GM19023 (cell line): ENCODE data around the gene CARMIL1.

Experiments
- ATAC-seq: cut with Tn5 transposase; IDR thresholded peaks from one replicate; pipeline ENCODE4 v1.9.1; 2021; ENCODE audit warnings: mild to moderate bottlenecking, moderate library complexity; ENCODE audit not compliant: unreplicated experiment

Gene CARMIL1

GRCh38 chr6:25639653-25640052 lies 360.5 kb downstream of the CARMIL1 start:
- no peak for ATAC-seq

DNA sequence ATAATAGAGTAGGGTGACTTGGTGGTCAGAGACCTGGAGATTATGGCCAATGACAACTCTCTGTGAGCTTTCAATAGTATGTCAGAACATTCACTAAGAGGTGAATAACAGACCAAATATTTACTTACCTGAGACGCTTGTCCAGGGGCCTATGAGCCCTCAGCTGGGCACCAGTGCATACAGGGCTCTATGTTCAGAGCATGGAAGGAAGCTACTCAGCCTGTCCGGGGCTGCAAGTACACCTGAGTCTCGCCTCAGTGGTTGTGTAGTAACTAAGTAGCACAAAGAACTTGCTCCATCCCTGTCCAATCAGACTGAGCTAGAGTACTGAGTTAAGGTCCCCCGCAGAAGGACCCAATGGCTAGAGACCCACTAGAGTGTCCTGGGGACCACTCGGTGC lies 361.3 kb downstream of the CARMIL1 start:
- ATAC-seq, result no peak

DNA sequence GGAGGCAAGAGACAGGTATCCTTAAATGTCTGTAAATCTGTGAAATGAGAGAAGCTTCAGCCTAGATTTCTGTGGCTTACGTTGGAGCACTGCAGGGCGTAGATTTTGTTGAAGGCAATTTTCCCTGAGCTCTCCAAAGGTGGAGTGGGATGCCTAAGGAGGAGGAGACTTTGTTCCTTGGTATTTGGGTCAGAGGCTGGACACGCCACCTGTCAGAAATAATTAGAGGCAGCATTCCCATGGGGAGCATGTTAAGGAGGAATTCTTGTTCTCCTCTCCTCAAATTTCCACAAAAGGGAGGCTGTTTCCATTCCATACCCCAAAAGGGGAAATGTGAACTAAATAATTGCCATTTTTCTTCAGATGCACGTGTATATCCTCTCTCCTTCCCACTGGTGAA lies 361.7 kb downstream of the CARMIL1 start:
- ATAC-seq, result no peak

GRCh38 chr6:25641377-25641776 lies 362.2 kb downstream of the CARMIL1 start:
- no peak for ATAC-seq

DNA sequence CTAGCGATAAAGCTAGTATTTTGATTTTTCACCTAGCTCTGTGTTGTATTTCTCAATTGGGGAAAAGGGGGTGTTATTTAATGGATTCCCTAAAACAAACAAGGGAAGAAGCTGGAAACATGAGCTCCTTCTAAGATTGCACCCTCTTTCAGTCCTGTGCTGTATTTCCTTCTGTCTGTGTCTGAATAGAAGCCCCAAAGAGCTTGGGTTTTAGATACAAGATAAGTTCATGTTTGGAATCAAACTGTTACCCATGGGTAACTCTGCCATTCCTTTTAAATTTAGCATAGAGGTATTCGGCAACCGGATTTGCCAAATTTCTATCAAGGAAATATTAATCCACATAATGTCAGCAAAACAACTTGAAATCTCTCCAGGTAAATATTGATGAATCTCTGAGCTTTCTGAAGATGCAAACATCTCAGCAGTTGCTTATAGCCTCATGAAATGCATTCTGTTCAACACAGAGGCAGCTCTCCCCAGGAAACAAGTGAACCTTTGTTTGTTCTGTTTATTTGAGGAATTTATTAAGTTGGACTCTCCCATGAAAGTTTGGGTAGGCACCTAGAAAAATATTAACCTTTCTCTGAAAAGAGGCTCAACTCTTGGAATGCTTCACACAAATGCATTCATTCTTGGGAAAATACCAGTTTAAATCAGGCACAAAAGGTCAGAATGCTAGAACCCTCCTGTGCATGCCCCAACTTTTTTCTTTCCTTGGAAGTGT lies 362.9 kb downstream of the CARMIL1 start:
- no peak for ATAC-seq

- no peak for ATAC-seq
These were observed 363.6 kb downstream of the CARMIL1 start for GRCh38 chr6:25642667-25643328.

DNA sequence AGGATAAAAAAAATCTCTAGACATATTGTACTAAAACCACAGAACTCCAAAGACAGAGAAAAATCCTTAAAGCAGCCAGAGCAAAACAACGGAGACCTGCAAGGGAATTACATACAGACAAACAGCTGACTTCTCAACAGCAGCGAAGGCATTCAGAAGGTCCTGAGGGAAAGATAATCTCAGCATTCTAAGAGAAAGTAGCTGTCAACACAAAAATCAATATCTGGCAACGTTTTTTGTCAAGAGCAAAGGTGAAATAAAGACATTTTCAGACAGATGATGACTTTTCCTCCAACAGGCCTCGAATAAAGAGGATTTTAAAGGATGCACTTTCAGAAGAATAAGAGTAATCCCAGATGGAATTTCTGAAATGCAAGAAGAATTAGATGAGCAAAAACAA lies 366.7 kb downstream of the CARMIL1 start:
- ATAC-seq, result no peak

- ATAC-seq, result no peak
These were observed 370.4 kb downstream of the CARMIL1 start for GRCh38 chr6:25649611-25650010.

DNA sequence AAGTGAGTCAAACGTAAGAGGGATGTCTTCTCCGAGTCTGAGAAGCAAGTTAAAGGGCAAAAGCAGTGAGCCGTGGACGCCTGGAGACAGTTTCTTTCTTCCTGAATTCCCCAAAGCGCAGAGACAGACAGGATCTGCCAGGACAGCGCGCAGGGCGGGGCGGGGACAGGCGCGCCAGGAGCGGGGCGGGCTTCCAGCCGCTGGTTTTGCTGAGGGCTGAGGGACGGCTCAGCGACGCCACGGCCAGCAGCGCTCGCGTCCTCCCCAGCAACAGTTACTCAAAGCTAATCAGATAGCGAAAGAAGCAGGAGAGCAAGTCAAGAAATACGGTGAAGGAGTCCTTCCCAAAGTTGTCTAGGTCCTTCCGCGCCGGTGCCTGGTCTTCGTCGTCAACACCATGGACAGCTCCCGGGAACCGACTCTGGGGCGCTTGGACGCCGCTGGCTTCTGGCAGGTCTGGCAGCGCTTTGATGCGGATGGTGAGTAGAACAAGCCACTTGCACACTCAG lies 372.9 kb downstream of the CARMIL1 start, which contains the start of gene SCGN:
Gene SCGN, plus strand, starts transcription at position 209 of the 509 bp plus-strand sequence. Its CDS starts 189 bp downstream, at position 398.
- no peak for ATAC-seq

DNA sequence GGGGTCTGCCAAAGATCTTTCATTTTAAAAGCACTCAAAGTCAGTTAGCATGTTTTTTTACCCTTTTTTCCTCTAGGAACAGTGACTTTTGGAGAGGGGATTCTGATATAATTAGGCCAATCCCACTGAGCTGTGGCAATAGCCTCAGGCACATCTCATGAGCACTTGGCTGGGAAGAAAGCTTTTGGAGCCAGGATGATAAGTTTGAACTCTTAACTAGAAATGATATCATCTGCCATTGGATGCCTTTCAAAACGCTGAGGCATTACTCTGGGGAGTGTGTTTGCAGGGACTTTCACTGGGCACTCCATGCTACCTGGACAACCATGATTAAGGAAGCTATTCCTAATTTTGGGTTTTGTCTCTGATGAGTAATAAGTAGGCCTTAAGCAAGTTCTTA lies 376.5 kb downstream of the CARMIL1 start:
- ATAC-seq, result no peak

- no peak for ATAC-seq
These were observed 380.6 kb downstream of the CARMIL1 start for GRCh38 chr6:25659633-25660368.

- ATAC-seq, result no peak
These were observed 381.3 kb downstream of the CARMIL1 start for GRCh38 chr6:25660512-25660911.

- ATAC-seq, result no peak
These were observed 382.1 kb downstream of the CARMIL1 start for GRCh38 chr6:25661129-25661779.

DNA sequence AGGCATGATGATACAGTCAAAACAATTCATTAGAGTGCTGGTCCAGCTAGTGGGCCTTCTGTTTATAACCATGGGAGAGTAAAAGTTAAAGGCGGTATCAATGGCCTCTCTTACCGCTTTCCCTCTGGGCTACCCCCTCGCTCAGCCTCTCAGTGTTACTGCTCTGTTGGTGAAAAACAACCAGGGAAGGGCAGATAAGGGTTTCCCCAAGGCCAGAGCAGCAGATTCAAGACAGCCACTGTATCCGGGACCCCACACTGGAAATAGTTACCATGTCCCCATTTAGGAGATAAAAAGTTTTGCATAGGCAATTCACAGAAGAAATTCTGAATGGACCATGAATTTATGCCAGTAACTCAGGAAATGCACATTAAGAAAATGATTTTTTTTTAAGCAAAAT lies 386.3 kb downstream of the CARMIL1 start:
- ATAC-seq, result no peak

GRCh38 chr6:25669413-25669812 lies 390.2 kb downstream of the CARMIL1 start:
- no peak for ATAC-seq
